Measurements from ENCODE around the gene SPATA20. TPM values are rescaled to one million over a fixed set of nuclear protein-coding genes. Genes with fewer than 3 reads are reported as not detected.

Gene SPATA20
- total RNA-seq, 1 experiment from 2014 or later: 24.6 TPM

GRCh38 chr17:50549256-50549941 lies 2.4 kb downstream of the SPATA20 start:
- Mint-ChIP-seq H3K27ac (no peak overlapping the region), H3K36me3 (no peaks in the 10 kb centered on the region), H3K27me3 (ENCODE audit: low read depth) (peaks cover 3% of the 10 kb centered on the region), H3K9me3 (no peaks in the 10 kb centered on the region), H3K4me1 (peaks cover 6% of the 10 kb centered on the region; the same call in 1 of the 2 replicates), H3K4me3 (no peak overlapping the region)
- ChIA-PET CTCF (interaction anchor here (1.1 to 5.6 kb wide), 10 partner anchors 8 to 145 kb away, joined by 4 to 313 read pairs (median 22); partner anchors contain the start of genes CACNA1G and RSAD1), POLR2A (interaction anchor here (1.0 kb wide), 1 partner anchor 11 kb away, joined by 3 read pairs; the partner anchor contains the start of gene CACNA1G)
- DNase-seq (ENCODE audit: low spot score) (no peak), ATAC-seq (no peak)
- TF ChIP-seq CTCF (IDR thresholded peaks at IDR 0.05) (no peak), GRHL2 (CRISPR knock-in tag; IDR thresholded peaks at IDR 0.05; ENCODE audit: insufficient replicate concordance, severe bottlenecking) (no peak), USF1 (CRISPR knock-in tag; IDR thresholded peaks at IDR 0.05) (no peak), E2F4 (CRISPR knock-in tag; IDR thresholded peaks at IDR 0.05; ENCODE audit: borderline replicate concordance, low read depth) (no peak), ZNF512 (CRISPR knock-in tag; IDR thresholded peaks at IDR 0.05; ENCODE audit: borderline replicate concordance) (no peak), SOX15 (CRISPR knock-in tag; IDR thresholded peaks at IDR 0.05) (no peak), ERG (CRISPR knock-in tag; IDR thresholded peaks at IDR 0.05) (no peak), STAT6 (CRISPR knock-in tag; conservative IDR thresholded peaks at IDR 0.05; ENCODE audit: low read depth) (no peak), FOXP1 (CRISPR knock-in tag; IDR thresholded peaks at IDR 0.05; ENCODE audit: borderline replicate concordance) (no peak), USF2 (CRISPR knock-in tag; IDR thresholded peaks at IDR 0.05) (no peak)

- Mint-ChIP-seq H3K27ac (no peak overlapping the region), H3K9me3 (no peaks in the 10 kb centered on the region), H3K36me3 (no peaks in the 10 kb centered on the region), H3K4me1 (peaks cover 6% of the 10 kb centered on the region; the same call in 1 of the 2 replicates), H3K27me3 (ENCODE audit: low read depth) (peaks cover 2% of the 10 kb centered on the region), H3K4me3 (no peak overlapping the region)
- ATAC-seq (no peak), DNase-seq (ENCODE audit: low spot score) (no peak)
- CTCF ChIA-PET: interaction anchor here (0.8 to 5.6 kb wide), 41 partner anchors 8 to 593 kb away, joined by 3 to 313 read pairs (median 8); partner anchors contain the start of genes CACNA1G, LRRC59, LUC7L3 and RSAD1
- POLR2A ChIA-PET: interaction anchor here (0.6 to 1.5 kb wide), 5 partner anchors 10 to 315 kb away, joined by 3 to 16 read pairs (median 4); partner anchors contain the start of gene CACNA1G
- TF ChIP-seq ATF3 (CRISPR knock-in tag; conservative IDR thresholded peaks at IDR 0.05): no peak
- TF ChIP-seq ZNF263 (CRISPR knock-in tag; IDR thresholded peaks at IDR 0.05; ENCODE audit: low read depth): no peak
- no peak for TF ChIP-seq CDX4 (CRISPR knock-in tag; IDR thresholded peaks at IDR 0.05; ENCODE audit: borderline replicate concordance)
- TF ChIP-seq GTF2I (CRISPR knock-in tag; conservative IDR thresholded peaks at IDR 0.05): no peak
- TF ChIP-seq NFATC4 (CRISPR knock-in tag; IDR thresholded peaks at IDR 0.05): no peak
- no peak for TF ChIP-seq NR2C2 (CRISPR knock-in tag; IDR thresholded peaks at IDR 0.05)
- TF ChIP-seq TEAD1 (CRISPR knock-in tag; IDR thresholded peaks at IDR 0.05): no peak
- TF ChIP-seq JAZF1 (CRISPR knock-in tag; IDR thresholded peaks at IDR 0.05): no peak
- no peak for TF ChIP-seq GRHL2 (CRISPR knock-in tag; IDR thresholded peaks at IDR 0.05; ENCODE audit: insufficient replicate concordance, severe bottlenecking)
- no peak for TF ChIP-seq SP1 (CRISPR knock-in tag; conservative IDR thresholded peaks at IDR 0.05)
- no peak for TF ChIP-seq SOX15 (CRISPR knock-in tag; IDR thresholded peaks at IDR 0.05)
- no peak for TF ChIP-seq ATF1 (CRISPR knock-in tag; IDR thresholded peaks at IDR 0.05)
- TF ChIP-seq OVOL2 (CRISPR knock-in tag; IDR thresholded peaks at IDR 0.05; ENCODE audit: borderline replicate concordance): no peak
- no peak for TF ChIP-seq FOXK1 (CRISPR knock-in tag; IDR thresholded peaks at IDR 0.05)
These were observed 3.0 kb downstream of the SPATA20 start for GRCh38 chr17:50549969-50550368.
